GM21381 (cell line): ENCODE measurements around the gene DEGS2.
A peak's percentile ranks its signal among the peaks of the same experiment; 100 is the strongest.
"Not testable (repeated sequence)": the region's sequence is repeated elsewhere in the genome, so short reads cannot be mapped to it uniquely, and the experiment has no call there.

Experiments
- ATAC-seq: cut with Tn5 transposase; IDR thresholded peaks from one replicate; pipeline ENCODE4 v1.9.1; 2021; ENCODE audit warnings: mild to moderate bottlenecking, moderate library complexity; ENCODE audit not compliant: unreplicated experiment

Gene DEGS2

GRCh38 chr14:100159094-100159864 lies at the start of gene DEGS2:
DEGS2 (minus strand) TSS chr14:100159645; CDS start chr14:100159587, 58 bp downstream.
- ATAC-seq: no peak

- ATAC-seq: not testable (repeated sequence)
Measured at GRCh38 chr14:100208136-100208535, 48.7 kb upstream of the DEGS2 start.

- not testable (repeated sequence) for ATAC-seq
Measured at GRCh38 chr14:100207588-100207987, 48.1 kb upstream of the DEGS2 start.

GRCh38 chr14:100204835-100205167 lies 45.4 kb upstream of the DEGS2 start:
- ATAC-seq: not testable (repeated sequence)

- no peak for ATAC-seq
Measured at GRCh38 chr14:100203962-100204834, 44.8 kb upstream of the DEGS2 start.

- ATAC-seq: no peak
Measured at GRCh38 chr14:100203146-100203545, 43.7 kb upstream of the DEGS2 start.

- ATAC-seq: no peak
Measured at GRCh38 chr14:100202712-100203111, 43.3 kb upstream of the DEGS2 start.

- ATAC-seq: no peak
Measured at GRCh38 chr14:100201701-100202100, 42.3 kb upstream of the DEGS2 start.

GRCh38 chr14:100200311-100200710 lies 40.9 kb upstream of the DEGS2 start:
- ATAC-seq: no peak

- no peak for ATAC-seq
Measured at GRCh38 chr14:100199240-100199860, 39.9 kb upstream of the DEGS2 start.

- ATAC-seq: no peak
Measured at GRCh38 chr14:100193417-100194357, 34.2 kb upstream of the DEGS2 start.

GRCh38 chr14:100192672-100193416 lies 33.4 kb upstream of the DEGS2 start:
- peak; percentile 99 for ATAC-seq

GRCh38 chr14:100192250-100192671 lies 32.8 kb upstream of the DEGS2 start:
- ATAC-seq: no peak

- ATAC-seq: no peak
Measured at GRCh38 chr14:100191584-100192249, 32.3 kb upstream of the DEGS2 start.

- ATAC-seq: no peak
Measured at GRCh38 chr14:100190126-100190525, 30.7 kb upstream of the DEGS2 start.

- no peak for ATAC-seq
Measured at GRCh38 chr14:100188392-100189030, 29.1 kb upstream of the DEGS2 start.

- no peak for ATAC-seq
Measured at GRCh38 chr14:100187247-100187833, 27.9 kb upstream of the DEGS2 start.

GRCh38 chr14:100181876-100182551 lies 22.6 kb upstream of the DEGS2 start:
- ATAC-seq: not testable (repeated sequence)
